Measurements from ENCODE around the gene PDCL2.
"Not testable (repeated sequence)": the region's sequence is repeated elsewhere in the genome, so short reads cannot be mapped to it uniquely, and the experiment has no call there.

GRCh38 chr4:55551964-55552363 lies 40.1 kb downstream of the PDCL2 start:
- not testable (repeated sequence) for TF ChIP-seq POLR2A (IDR thresholded peaks at IDR 0.05); CTCF (IDR thresholded peaks at IDR 0.05 in 4 of 5, conservative IDR thresholded peaks at IDR 0.05 in 1 of 5)

Data from gastrocnemius medialis (tissue), 4 donors.